OCI-LY7 (cell line): ENCODE results near the gene RSPH6A. TPM values are rescaled to one million over a fixed set of nuclear protein-coding genes. Genes with fewer than 3 reads are reported as not detected.

ENCODE experiments used
- BruUV-seq: library from RNA; stranded (reverse); fragments of 400-500 nt; replicated peaks from 2 replicates; lab custom pipeline; 2021; lab: Mats Ljungman, UMichigan
- CTCF ChIA-PET: fragments of 300-600 bp; sonication (Branson Sonifier 250); formaldehyde crosslinking; loops from one replicate; lab custom pipeline; 2022; ENCODE audit warnings: antibody characterized with exemption; ENCODE audit not compliant: unreplicated experiment; lab: Charles Lee
- POLR2A ChIA-PET: fragments of 300-600 bp; sonication (Branson Sonifier 250); formaldehyde crosslinking; loops from one replicate; lab custom pipeline; 2022; ENCODE audit warnings: antibody characterized with exemption; lab: Charles Lee
- DNase-seq: peaks from one replicate; pipeline ENCODE4 v3.0.0-alpha.2; 2015; ENCODE audit warnings: low spot score
- H2AFZ ChIP-seq: fragments of 200-600 bp; sonication (generic), shearing (Covaris generic); 2 replicates; pipeline ENCODE4 v1.6.1; 2014; ENCODE audit warnings: mild to moderate bottlenecking, antibody characterized with exemption, low read length, moderate library complexity
- H3K27ac ChIP-seq: fragments of 200-600 bp; sonication (generic); 2 replicates; pipeline ENCODE4 v1.5.1; 2014; ENCODE audit warnings: mixed run types, low read depth, mild to moderate bottlenecking, moderate library complexity, low read length, inconsistent platforms; ENCODE audit not compliant: poor library complexity, severe bottlenecking
- H3K36me3 ChIP-seq: fragments of 200-600 bp; sonication (generic); 2 replicates; pipeline ENCODE4 v1.6.1; 2014; ENCODE audit warnings: mild to moderate bottlenecking, antibody characterized with exemption, low read length, moderate library complexity, mixed read lengths; ENCODE audit not compliant: insufficient read depth
- H3K4me1 ChIP-seq: fragments of 200-600 bp; sonication (generic); 2 replicates; pipeline ENCODE4 v1.5.1; 2014; ENCODE audit warnings: mild to moderate bottlenecking, low read length; ENCODE audit not compliant: insufficient read depth, poor library complexity, severe bottlenecking
- H3K4me2 ChIP-seq: fragments of 200-600 bp; sonication (generic); 2 replicates; pipeline ENCODE4 v1.6.1; 2014; ENCODE audit warnings: mild to moderate bottlenecking, low read length
- H3K4me3 ChIP-seq: fragments of 200-600 bp; sonication (generic); 2 replicates; pipeline ENCODE4 v1.5.1; 2014; ENCODE audit warnings: mild to moderate bottlenecking, low read depth, low read length; ENCODE audit not compliant: poor library complexity, severe bottlenecking
- H3K79me2 ChIP-seq: fragments of 200-600 bp; sonication (generic); 2 replicates; pipeline ENCODE4 v1.6.1; 2016; ENCODE audit warnings: low read depth, mild to moderate bottlenecking, low read length, moderate library complexity, mixed read lengths; ENCODE audit not compliant: insufficient read depth
- H3K9me2 ChIP-seq: fragments of 200-600 bp; sonication (generic); 2 replicates; pipeline ENCODE4 v1.6.1; 2016; ENCODE audit warnings: mild to moderate bottlenecking, low read length, mixed read lengths; ENCODE audit not compliant: insufficient read depth
- H3K9me3 ChIP-seq: fragments of 200-600 bp; sonication (generic); 2 replicates; pipeline ENCODE4 v1.6.1; 2014; ENCODE audit warnings: mild to moderate bottlenecking, mixed run types, low read length, mixed read lengths
- H4K20me1 ChIP-seq: fragments of 200-600 bp; sonication (generic); 2 replicates; pipeline ENCODE4 v1.6.1; 2014; ENCODE audit warnings: mild to moderate bottlenecking, antibody characterized with exemption, low read length, moderate library complexity, mixed read lengths; ENCODE audit not compliant: insufficient read depth
- CTCF ChIP-seq: fragments of 200-600 bp; sonication (generic); conservative IDR thresholded peaks from 2 replicates; pipeline ENCODE4 v1.5.1; 2014; ENCODE audit warnings: mild to moderate bottlenecking, antibody characterized with exemption, low read length, moderate library complexity, mixed read lengths
- EZH2phosphoT487 ChIP-seq: fragments of 200-600 bp; sonication (generic); IDR thresholded peaks from 2 replicates; pipeline ENCODE4 v1.6.1; 2018; ENCODE audit warnings: low read depth, borderline replicate concordance, mild to moderate bottlenecking, mixed run types, antibody characterized with exemption, low read length, moderate library complexity, mixed read lengths
- intact Hi-C: fragments of 100-400 bp; cut with micrococcal nuclease; formaldehyde crosslinking; loops from one replicate; pipeline ENCODE4 v1.10.0; 2022; ENCODE audit not compliant: unreplicated experiment
- total RNA-seq, 2 experiments: library from RNA; depleted of rRNA in 1 of 2; stranded (reverse); fragments of >200 nt in 1 of 2; shearing (Covaris generic) in 1 of 2; gene quantifications; 2 replicates each; pipeline ENCODE4 v1.2.3, GENCODE V29; 2014 to 2022

The RSPH6A gene
- total RNA-seq, 2 experiments from 2014 or later = 0.16 to 0.72 TPM

- Histone ChIP-seq H3K4me1 (no peaks in the 10 kb centered on the region), H3K79me2 (no peaks in the 10 kb centered on the region), H4K20me1 (no peaks in the 10 kb centered on the region), H3K9me3 (no peaks in the 10 kb centered on the region), H2AFZ (no peak overlapping the region), H3K9me2 (no peaks in the 10 kb centered on the region), H3K4me3 (no peak overlapping the region), H3K27ac (no peak overlapping the region), H3K4me2 (no peak overlapping the region), H3K36me3 (no peaks in the 10 kb centered on the region)
- DNase-seq = no peak
- BruUV-seq = no TSS peak
- TF ChIP-seq EZH2phosphoT487 (no peak), CTCF (no peak)
- ChIA-PET CTCF (no interaction called here), POLR2A (no interaction called here)
- intact Hi-C loops = no loop called here
Observed at GRCh38 chr19:45758921-45759320, 56.2 kb downstream of the RSPH6A start.

GRCh38 chr19:45757695-45758094, 57.4 kb downstream of the RSPH6A start:
- Histone ChIP-seq H3K9me2 (no peaks in the 10 kb centered on the region), H3K27ac (no peak overlapping the region)

More at GRCh38 chr19:45757695-45758094, 57.4 kb downstream of the RSPH6A start:
- no peak overlapping the region for H3K4me2 ChIP-seq
- no peaks in the 10 kb centered on the region for H3K79me2 ChIP-seq
- H4K20me1 ChIP-seq = no peaks in the 10 kb centered on the region
- CTCF ChIA-PET = no interaction called here
- intact Hi-C loops = no loop called here
- H3K4me1 ChIP-seq = peaks cover 3% of the 10 kb centered on the region
- TF ChIP-seq CTCF (no peak), EZH2phosphoT487 (no peak)
- no peak overlapping the region for H2AFZ ChIP-seq
- no peak overlapping the region for H3K4me3 ChIP-seq
- no peaks in the 10 kb centered on the region for H3K36me3 ChIP-seq
- H3K9me3 ChIP-seq = no peaks in the 10 kb centered on the region
- no TSS peak for BruUV-seq
- POLR2A ChIA-PET = no interaction called here
- DNase-seq = no peak
